Cardiac ventricle fibroblast (primary cell): ENCODE data around the gene RAB3C. TPM values are rescaled to one million over a fixed set of nuclear protein-coding genes. Genes with fewer than 3 reads are reported as not detected.

Experiments used
- total RNA-seq: library from RNA; depleted of rRNA; stranded (reverse); fragments of >200 nt; gene quantifications from 2 replicates; pipeline ENCODE4 v1.2.3, GENCODE V29; 2015

The RAB3C gene
- not detected in 2 replicates for total RNA-seq

GRCh38 chr5:58582803-58583491 is at the start of gene RAB3C:
TSS of gene RAB3C (plus strand) at chr5:58583075. CDS start at chr5:58583209, 134 bp downstream.

Other genes starting within 250 kb of the RAB3C start
- gene PLK2, start 123.0 kb upstream of the RAB3C start, total RNA-seq: 286 and 357 TPM in 2 replicates
- gene GAPT, start 91.6 kb upstream of the RAB3C start, total RNA-seq: not detected in 2 replicates